HG03457 (cell line): ENCODE data around the gene AGAP9.
"Not testable (repeated sequence)": the region's sequence is repeated elsewhere in the genome, so short reads cannot be mapped to it uniquely, and the experiment has no call there.

ENCODE experiments used
- ATAC-seq: cut with Tn5 transposase; IDR thresholded peaks from one replicate; pipeline ENCODE4 v1.9.1; 2021; ENCODE audit warnings: moderate number of reproducible peaks; ENCODE audit not compliant: unreplicated experiment

Gene AGAP9

DNA sequence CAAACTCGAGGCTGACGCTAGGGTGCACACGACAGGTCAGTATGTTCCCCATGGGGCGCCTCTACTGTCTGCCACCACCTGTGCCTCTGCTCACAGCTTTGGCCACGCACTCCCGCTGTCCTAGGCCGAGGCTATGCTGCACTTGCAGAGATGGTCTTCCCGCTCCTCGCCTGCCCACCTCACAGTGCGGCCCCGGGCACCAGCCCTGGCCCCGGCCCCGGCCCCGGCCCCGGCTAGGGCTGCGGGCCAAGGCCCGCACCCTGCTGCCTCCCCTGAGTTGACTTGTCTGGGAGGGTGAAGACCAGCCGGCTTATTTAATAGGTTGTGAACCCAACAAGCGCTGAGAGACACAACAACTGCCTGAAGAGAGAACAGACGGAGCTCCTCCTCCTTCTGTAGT lies at the start of gene AGAP9:
TSS of gene AGAP9 (minus strand) at position 164 of the 400 bp plus-strand sequence. CDS start at position 52, 112 bp downstream.
- ATAC-seq: not testable (repeated sequence)

- not testable (repeated sequence) for ATAC-seq
These were observed 47.9 kb upstream of the AGAP9 start for GRCh38 chr10:47571138-47571912.

DNA sequence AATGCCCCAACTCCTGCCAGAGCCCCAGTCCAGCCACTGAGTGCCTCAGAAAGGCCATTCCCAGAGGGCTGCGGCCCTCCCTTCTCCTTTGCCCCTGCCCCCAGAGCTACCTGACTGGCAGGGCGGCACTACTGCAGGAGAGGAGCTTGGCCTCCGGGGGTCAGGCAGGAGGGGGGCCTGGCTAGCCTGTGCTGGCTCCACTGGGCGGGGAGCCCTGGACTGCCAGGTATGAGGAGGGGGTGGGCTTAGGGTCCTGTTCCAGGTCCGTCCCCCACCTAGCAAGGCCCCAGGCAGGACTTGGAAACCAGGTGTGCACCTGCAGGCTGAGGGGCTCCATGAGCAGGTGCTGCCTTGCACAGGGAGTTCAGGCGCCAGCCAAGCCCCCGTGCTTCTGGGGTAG lies 43.3 kb upstream of the AGAP9 start:
- ATAC-seq: not testable (repeated sequence)

DNA sequence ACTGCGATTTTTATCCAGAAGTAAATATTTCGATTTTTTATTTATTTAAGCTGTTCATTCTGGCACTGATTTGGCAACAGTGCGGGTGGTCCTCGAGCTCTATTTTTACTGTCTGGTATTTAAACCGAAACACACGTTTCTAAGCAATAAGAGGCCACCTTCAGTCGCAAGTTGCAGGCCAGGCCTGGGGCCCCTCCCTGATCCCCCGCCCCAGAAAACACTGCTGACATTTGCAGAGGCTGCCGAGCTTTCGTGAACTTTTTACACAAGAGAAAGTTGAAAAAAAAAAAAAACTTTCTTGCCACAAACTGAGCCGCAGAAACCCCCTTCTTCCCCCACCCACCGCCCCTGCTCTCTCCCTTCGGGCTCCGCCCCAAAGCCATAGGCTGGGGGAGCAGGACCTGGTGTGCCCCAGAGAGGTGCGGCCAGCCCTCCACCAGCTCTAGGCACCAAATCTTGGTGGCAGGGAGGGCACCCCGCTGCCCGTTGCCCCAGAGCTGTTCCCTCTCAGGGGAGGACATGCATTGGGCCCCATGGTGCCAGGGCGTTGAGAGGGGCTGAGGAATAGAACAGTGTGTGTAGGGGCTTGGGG lies 42.8 kb upstream of the AGAP9 start:
- not testable (repeated sequence) for ATAC-seq

GRCh38 chr10:47565517-47565920 lies 42.1 kb upstream of the AGAP9 start:
- not testable (repeated sequence) for ATAC-seq

GRCh38 chr10:47564953-47565352 lies 41.5 kb upstream of the AGAP9 start:
- not testable (repeated sequence) for ATAC-seq

- not testable (repeated sequence) for ATAC-seq
These were observed 40.9 kb upstream of the AGAP9 start for GRCh38 chr10:47564318-47564717.

GRCh38 chr10:47560452-47560851 lies 37.0 kb upstream of the AGAP9 start:
- not testable (repeated sequence) for ATAC-seq

GRCh38 chr10:47559718-47560308 lies 36.4 kb upstream of the AGAP9 start:
- ATAC-seq: not testable (repeated sequence)

- ATAC-seq: not testable (repeated sequence)
These were observed 34.7 kb upstream of the AGAP9 start for GRCh38 chr10:47558109-47558508.

- ATAC-seq: not testable (repeated sequence)
These were observed 34.2 kb upstream of the AGAP9 start for GRCh38 chr10:47557616-47558015.

DNA sequence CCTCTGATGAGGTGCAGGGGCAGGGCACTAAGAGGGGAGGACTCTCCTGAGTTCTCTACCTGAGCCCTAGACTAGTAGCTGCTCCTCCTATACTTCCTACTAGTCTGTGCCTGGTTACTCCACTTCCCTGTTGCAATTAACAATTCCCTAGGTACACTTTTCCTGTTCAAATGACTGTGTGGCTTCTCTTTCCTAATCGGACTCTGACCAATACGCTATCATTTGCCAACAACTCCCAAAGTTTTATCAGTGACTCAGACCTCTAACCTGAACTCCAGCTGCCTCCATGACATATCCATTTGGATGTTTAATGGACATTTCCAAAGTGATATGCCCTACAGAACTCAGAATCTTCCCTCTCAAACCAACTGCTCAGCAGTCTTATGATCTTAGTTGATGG lies 31.9 kb upstream of the AGAP9 start:
- ATAC-seq: not testable (repeated sequence)

DNA sequence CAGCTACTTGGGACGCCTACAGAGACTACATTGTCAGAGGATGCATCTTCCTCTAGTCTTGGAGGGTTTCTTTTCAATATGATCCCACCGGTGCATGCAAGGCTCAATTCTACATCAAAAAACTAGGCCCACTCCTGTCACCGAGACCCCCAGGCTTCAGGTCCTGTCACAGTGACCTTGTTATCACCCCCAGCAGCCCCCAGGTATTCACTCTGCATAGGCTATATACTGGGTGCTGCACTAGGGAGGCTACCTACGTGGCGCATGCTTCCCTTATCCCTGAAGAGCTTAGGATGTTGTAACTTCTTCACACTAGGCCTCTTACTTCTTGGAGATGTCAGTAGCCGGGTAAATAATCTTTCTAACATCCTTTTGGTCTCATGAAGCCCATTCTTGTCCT lies 31.1 kb upstream of the AGAP9 start:
- not testable (repeated sequence) for ATAC-seq

DNA sequence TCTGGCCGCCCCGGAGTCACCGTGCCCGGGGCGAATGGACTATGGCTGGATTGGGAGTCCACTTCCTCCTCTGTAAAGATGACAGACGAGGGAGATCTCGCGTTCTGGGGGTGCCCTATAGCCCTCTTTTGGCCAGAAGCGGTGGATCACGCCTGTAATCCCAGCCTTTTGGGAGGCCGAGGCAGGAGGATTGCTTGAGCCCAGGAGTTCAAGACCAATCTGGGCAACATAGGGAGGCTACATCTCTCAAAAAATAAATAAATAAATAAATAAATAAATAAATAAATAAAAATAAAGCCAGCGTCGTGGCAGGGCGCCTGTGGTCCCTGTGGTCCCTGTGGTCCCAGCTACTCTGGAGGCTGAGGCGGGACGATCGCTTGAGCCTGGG lies 30.4 kb upstream of the AGAP9 start:
- ATAC-seq: not testable (repeated sequence)

GRCh38 chr10:47553214-47553859 lies 29.9 kb upstream of the AGAP9 start:
- ATAC-seq: peak; percentile 57

DNA sequence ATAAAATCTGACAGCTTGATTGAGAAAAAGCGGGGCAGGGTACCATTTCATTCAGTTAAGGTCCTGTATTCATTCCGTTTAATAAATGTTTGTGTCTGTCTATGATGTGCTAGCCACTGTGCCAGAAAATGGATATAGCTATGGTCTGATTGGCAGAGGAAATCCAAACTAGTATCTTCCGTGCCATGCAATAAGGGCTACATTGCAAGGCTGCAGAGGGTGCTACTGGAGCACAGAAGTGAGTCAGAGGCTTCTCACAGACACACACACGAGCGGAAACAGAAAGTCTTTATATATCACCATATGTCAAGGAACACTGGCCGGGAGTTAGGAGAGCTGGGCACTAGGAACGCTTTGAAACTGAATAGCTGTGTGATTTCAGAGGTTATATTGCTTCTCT lies 29.3 kb upstream of the AGAP9 start:
- ATAC-seq: peak; percentile 53

DNA sequence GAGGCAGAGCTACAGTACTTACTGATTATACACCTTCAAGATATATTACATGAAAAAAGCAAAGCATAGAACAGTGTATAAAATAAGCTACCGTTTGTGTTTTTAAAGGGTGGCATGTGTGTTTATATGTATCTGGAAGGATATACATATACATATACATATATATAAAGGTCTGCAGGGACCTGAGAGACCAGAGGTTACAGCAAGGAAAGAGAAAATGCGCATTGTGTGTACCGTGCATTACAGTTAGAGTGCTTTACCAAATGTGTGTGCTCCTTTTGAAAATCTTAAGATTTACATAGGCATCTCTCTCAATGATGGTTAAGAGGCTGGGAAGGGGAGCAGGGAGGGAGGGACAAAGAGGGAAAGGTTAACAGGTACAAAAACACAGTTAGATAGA lies 23.8 kb upstream of the AGAP9 start:
- ATAC-seq: not testable (repeated sequence)

DNA sequence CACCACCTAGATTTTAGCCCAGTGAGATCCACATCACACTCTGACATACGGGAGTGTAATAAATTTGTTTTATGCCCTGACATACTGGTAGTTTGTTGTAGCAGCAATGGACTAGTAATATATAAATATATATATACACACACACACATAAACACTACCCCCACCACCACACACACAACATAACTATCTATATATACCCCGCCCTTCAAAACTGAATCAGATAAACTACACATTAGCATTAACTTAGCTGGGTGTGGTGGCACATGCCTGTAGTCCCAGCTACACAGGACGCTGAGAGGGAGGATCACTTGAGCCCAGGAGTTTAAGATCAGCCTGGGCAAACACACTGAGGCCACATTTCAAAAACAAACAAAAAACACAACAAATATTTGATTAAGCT lies 13.0 kb upstream of the AGAP9 start:
- ATAC-seq: not testable (repeated sequence)

GRCh38 chr10:47502313-47502712 lies 21.1 kb downstream of the AGAP9 start:
- not testable (repeated sequence) for ATAC-seq

DNA sequence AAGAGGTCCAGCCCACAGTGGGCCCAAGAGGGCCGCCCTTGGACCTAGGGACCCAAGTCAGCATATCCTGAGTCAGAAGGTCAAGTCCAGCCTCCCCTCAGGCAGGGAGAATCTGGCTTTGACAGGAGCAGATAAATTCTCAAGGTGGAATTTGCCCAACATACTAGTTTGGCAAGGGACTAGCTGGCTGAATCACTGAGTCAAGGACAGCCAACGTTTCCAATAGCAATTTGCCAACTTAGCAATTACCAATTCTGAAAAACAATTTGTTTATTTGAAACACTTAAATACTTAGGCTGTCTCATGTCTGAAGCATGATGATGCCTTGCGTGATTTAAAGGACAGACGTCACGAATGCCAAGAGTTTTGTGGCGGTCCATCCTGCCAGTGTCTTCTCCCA lies 29.2 kb downstream of the AGAP9 start:
- ATAC-seq: not testable (repeated sequence)

DNA sequence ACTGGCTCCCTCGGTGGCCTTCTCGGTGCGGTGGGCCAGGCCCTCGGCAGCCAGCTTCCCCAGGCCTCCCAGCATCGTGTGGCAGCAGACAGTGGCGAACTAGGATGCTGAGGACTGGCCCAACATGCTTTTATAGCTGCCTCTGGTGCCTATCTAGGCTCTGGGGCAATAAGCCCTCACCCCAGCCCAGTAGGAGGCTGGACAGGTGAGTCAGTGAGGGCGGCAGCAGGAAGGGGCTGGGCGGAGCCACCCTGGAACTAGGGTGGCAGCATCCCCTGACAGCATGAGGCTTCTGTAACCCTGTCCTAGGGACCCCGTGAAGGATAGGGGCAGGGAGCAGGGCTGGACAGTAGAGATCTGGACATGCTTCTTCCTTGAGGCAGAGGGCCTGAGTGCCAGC lies 31.8 kb downstream of the AGAP9 start, which contains the start of gene FAM25G:
TSS of gene FAM25G (minus strand) at position 101 of the 400 bp plus-strand sequence. CDS start at position 75, 26 bp downstream.
- not testable (repeated sequence) for ATAC-seq
